Measurements from ENCODE around the gene CCS. TPM values are rescaled to one million over a fixed set of nuclear protein-coding genes. Genes with fewer than 3 reads are reported as not detected.

CCS gene
- total and polyA plus RNA-seq, 2 of the 4 experiments (the other 2 are of a cell fraction), result 20.1 to 53.0 TPM

DNA sequence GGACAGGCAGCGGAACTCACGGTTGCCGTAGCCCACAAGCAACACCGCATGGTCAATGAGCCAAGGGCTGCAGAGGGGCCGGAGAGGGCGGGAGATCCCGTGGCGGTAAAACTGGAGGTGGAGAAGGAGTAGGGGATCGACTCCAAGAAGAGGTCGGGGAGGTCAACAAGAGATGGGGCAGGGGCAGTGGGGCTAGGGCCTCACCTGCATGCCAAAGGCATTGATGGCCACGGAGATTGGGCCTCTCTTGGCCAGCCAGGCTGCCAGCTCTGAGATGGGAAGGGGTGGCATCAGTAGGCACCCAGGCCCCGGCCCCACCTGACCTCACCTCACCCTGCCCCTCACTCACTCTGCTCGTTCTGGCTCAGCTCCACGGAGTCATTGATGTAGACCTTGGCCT is 28.4 kb upstream of the CCS start:
- 90% methylated on average over 4 of the region's 14 CpGs; no CpG with 5 or more reads in 1 of the 2 experiments for whole genome bisulfite sequencing, 2 experiments (ENCODE audit: extremely low coverage in 2 of 2, insufficient read length in 1 of 2)
- Histone ChIP-seq H2BK5ac (ENCODE audit: low read depth, low read length, poor library complexity, severe bottlenecking) (no peak overlapping the region), H3K4me1 (ENCODE audit: control insufficient read depth, insufficient read depth, low read length) (peaks cover 3% of the 10 kb centered on the region; the same call in 1 of the 2 replicates), H3K9ac (ENCODE audit: low read depth, low read length) (no peak overlapping the region), H3K27me3 (ENCODE audit: control insufficient read depth, insufficient read depth, low read length) (peaks cover 4% of the 10 kb centered on the region; the same call in 1 of the 2 replicates), H2AFZ (replicated peaks; ENCODE audit: low read length, poor library complexity) (peak overlapping the region; percentile 21), H2BK15ac (ENCODE audit: low read depth, low read length) (no peak overlapping the region), H3K4me2 (ENCODE audit: low read depth, low read length) (no peak overlapping the region), H4K91ac (ENCODE audit: insufficient read depth, low read depth, low read length) (no peak overlapping the region), H3K56ac (ENCODE audit: extremely low read depth, insufficient read depth, low read length) (no peak overlapping the region), H3K9me3 (ENCODE audit: control insufficient read depth, insufficient read depth, low read length) (no peaks in the 10 kb centered on the region), H3K4ac (ENCODE audit: low read depth, low read length) (no peak overlapping the region), H2BK120ac (ENCODE audit: low read depth, low read length) (no peak overlapping the region), H3K18ac (ENCODE audit: low read depth, low read length) (no peak overlapping the region), H2AK9ac (replicated peaks; ENCODE audit: low read depth, low read length, poor library complexity) (peak overlapping the region; percentile 72), H4K8ac (ENCODE audit: low read depth in 2 of 2, low read length in 2 of 2) (no peak overlapping the region), H4K20me1 (ENCODE audit: insufficient read depth, low read length) (no peaks in the 10 kb centered on the region), H4K5ac (ENCODE audit: low read depth, low read length) (no peak overlapping the region), H3K23ac (ENCODE audit: low read depth, low read length) (no peak overlapping the region), H3K14ac (replicated peaks; ENCODE audit: low read depth, low read length) (no peak overlapping the region), H3K27ac (ENCODE audit: insufficient read depth, low read length) (no peak overlapping the region), H3K36me3 (ENCODE audit: control insufficient read depth, insufficient read depth, low read length) (peaks cover 3% of the 10 kb centered on the region; the same call in 1 of the 2 replicates), H2BK20ac (ENCODE audit: low read depth, low read length) (no peak overlapping the region), H2AK5ac (ENCODE audit: low read depth, low read length) (no peak overlapping the region), H3K9me1 (ENCODE audit: insufficient read depth, low read length) (peaks cover 4% of the 10 kb centered on the region; the same call in 1 of the 2 replicates), H3K79me1 (ENCODE audit: low read depth in 1 of 2, low read length in 2 of 2) (no peaks in the 10 kb centered on the region), H3K4me3 (ENCODE audit: insufficient read depth, low read depth, low read length) (no peak overlapping the region)
- BruUV-seq (replicated peaks), result no TSS peak
- ChIA-PET POLR2A (ENCODE audit: unreplicated experiment) (no interaction called here), CTCF (no interaction called here)
- intact Hi-C loops (cut with micrococcal nuclease), result no loop called here
- no peak for TF ChIP-seq BHLHE40 (IDR thresholded peaks at IDR 0.05; ENCODE audit: low read depth, low read length)
- no peak for TF ChIP-seq NFE2L2 (IDR thresholded peaks at IDR 0.05; ENCODE audit: low read depth, low read length)
- TF ChIP-seq MXI1 (IDR thresholded peaks at IDR 0.05; ENCODE audit: borderline replicate concordance, low read depth, low read length), result no peak
- TF ChIP-seq CEBPB (IDR thresholded peaks at IDR 0.05; ENCODE audit: low read depth, low read length), result no peak
- TF ChIP-seq MAZ (IDR thresholded peaks at IDR 0.05; ENCODE audit: borderline replicate concordance, low read depth, low read length), result no peak
- TF ChIP-seq RAD21 (IDR thresholded peaks at IDR 0.05; ENCODE audit: low read length), result no peak
- no peak for ATAC-seq (ENCODE audit: low read depth)
- in situ Hi-C loops (cut with MboI; ENCODE audit: low sequenced_read_pairs), result no loop called here
- no peak for DNase-seq
- dilution Hi-C loops (cut with HindIII; ENCODE audit: low sequenced_read_pairs, unreplicated experiment), result no loop called here

Data from IMR-90 (cell line).